ENCODE measurements around the gene ZNF350.

The ZNF350 gene

DNA sequence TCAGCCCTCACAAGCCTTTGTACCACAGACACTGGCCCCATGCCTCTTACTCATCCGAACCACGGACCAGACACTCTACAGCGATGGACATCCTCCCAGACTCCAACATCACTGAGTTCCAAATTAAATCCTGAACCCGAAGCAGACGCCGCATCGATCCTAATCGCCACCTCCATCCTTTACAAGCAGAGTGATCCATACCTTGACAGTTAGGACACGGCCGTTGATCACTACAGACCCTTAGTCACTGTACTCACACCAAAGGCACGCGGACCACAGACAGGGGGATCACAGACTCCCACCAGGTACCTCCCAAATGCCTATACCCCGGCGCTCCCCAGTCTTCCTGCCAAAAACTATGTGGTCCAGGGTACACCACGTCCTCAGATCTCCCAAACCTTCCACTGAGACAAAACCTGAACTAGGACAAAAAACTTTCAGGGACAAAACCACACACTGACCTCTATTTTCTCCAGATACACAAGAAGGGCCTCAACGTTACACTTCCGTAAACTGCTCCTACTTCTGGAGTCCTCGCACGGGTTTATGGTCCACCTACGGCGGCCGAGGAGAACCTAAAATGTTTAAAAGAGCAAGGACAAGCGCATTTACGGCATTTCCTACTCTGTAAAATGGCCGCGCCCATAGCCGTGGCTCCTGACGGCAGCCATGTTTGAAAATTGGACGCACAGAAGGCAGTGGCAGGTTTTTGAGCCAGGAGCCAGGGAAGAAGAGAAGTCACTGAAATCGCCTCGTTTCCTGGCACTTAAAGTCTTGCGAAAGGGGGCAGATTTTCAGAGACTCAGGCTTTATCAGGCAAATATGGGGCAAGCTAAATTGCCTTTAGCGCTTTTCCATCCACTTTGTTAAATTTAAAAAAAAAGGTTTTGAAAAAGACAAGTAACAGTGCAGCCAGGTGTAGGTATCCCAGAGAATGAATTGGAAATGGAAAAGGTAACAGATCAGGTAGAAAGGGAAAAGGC is at the start of gene ZNF350:
Gene ZNF350, minus strand, starts transcription at position 532 of the 983 bp plus-strand sequence. CDS start 12,480 bp downstream, outside the sequence.
- no peak for TF ChIP-seq CTCF (IDR thresholded peaks at IDR 0.05)

GRCh38 chr19:52034051-52034728 is 47.5 kb upstream of the ZNF350 start:
- no peak for TF ChIP-seq CTCF (IDR thresholded peaks at IDR 0.05)

DNA sequence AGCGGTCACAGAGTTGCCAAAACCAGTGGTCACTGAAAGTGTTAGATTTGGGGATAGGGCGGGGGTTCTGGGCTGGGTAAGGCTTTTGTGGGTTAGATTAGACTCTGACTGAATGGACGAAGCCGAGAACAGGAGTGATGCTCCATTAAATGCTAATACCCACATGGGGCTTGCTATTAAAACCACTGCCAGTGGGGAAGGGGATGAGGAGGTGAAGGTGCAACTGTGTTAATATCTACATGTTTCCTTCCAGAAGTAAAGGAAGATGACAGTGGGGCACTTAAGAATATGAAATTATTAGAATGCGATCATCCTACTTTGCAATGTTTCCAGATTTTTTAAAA is 42.1 kb upstream of the ZNF350 start:
- TF ChIP-seq CTCF (IDR thresholded peaks at IDR 0.05), result no peak

DNA sequence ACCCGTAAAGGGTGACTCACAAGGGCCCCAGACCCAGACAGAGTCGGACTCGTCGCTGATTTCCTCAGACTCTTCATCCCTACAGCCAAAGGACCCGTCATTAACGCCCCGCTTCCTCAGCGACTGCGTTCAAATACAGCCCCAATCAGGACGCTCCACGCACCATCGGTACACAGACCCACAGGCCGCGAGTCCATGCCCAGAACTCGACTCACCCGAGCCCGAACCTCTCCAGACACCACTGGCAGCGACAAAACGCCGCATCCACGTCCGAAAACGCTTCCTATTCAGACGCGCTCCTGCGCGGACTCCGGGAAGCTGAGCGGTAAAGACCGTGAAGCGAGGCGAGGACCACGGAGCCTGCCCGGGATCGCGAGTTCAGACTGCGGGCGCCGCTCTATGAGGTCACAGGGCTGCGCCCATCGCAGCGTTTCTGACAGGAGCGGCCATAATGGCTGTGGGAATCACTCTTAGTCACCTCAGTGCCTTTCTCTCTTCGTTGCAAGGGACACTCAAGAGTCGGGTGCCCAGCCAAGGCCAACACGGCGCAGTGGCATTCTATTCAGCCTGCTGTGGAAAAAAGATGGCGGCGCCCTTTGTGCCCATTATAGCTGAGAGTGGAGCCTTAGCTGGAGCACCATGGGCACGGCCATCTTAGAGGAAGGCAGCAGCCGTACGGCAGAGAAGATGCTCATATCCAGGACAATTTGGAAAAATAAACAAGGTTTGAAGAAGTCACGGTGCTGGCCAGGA is 41.6 kb upstream of the ZNF350 start, which contains the start of gene ZNF614:
Gene ZNF614, minus strand, starts transcription at position 353 of the 753 bp plus-strand sequence. CDS start 2,634 bp downstream, outside the sequence.
- no peak for TF ChIP-seq CTCF (IDR thresholded peaks at IDR 0.05)

- no peak for TF ChIP-seq CTCF (IDR thresholded peaks at IDR 0.05)
Measured at GRCh38 chr19:52022193-52022592, 35.6 kb upstream of the ZNF350 start.

DNA sequence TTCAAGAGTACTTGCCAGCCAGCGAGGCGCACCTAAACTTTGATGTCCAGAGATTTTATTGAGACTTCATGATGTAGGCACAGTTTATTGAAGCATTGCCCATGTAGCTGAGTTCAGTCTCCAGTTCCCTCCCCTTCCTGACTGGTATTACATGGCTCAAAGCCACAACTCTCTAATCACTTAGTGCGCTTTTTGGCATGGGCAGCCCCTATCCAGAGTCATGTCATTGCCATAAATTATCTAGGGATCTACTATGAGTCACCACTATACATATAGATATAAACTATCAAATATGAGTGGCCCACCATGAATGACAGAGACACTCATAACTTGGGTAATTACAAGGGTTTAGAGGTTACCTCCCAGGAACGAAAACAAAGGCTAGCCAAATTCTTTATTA is 33.9 kb upstream of the ZNF350 start:
- TF ChIP-seq CTCF (IDR thresholded peaks at IDR 0.05), result no peak

GRCh38 chr19:52010674-52011073 is 24.0 kb upstream of the ZNF350 start:
- no peak for TF ChIP-seq CTCF (IDR thresholded peaks at IDR 0.05)

All from LNCAP (cell line).